MCF 10A (cell line): ENCODE results near the gene PTPRN2. TPM values are rescaled to one million over a fixed set of nuclear protein-coding genes. Genes with fewer than 3 reads are reported as not detected.

Experiments used
- BruUV-seq: library from RNA; stranded (reverse); fragments of 400-500 nt; replicated peaks from 2 replicates; lab custom pipeline; 2021; lab: Mats Ljungman, UMichigan
- CTCF ChIA-PET: fragments of 300-600 bp; sonication (Branson Sonifier 250); formaldehyde crosslinking; extraction: SDS; loops from one replicate; lab custom pipeline; 2021; ENCODE audit warnings: antibody characterized with exemption, inconsistent platforms; lab: Yijun Ruan, JAX
- POLR2A ChIA-PET: fragments of 300-600, 350-650 bp; sonication (Branson Sonifier 250); formaldehyde crosslinking; extraction: SDS; loops from one replicate; lab custom pipeline; 2020; ENCODE audit warnings: antibody characterized with exemption, inconsistent platforms; lab: Yijun Ruan, JAX
- DNase-seq: peaks from one replicate; pipeline ENCODE4 v3.0.0-alpha.2; 2018; ENCODE audit not compliant: unreplicated experiment
- H3K27ac Mint-ChIP-seq: one replicate; pipeline ENCODE4 v1.8.0; 2022; ENCODE audit warnings: mild to moderate bottlenecking, low read depth, mixed read lengths; ENCODE audit not compliant: unreplicated experiment
- H3K27me3 Mint-ChIP-seq: one replicate; pipeline ENCODE4 v1.8.0; 2022; ENCODE audit warnings: mixed read lengths; ENCODE audit not compliant: insufficient read depth, unreplicated experiment
- H3K36me3 Mint-ChIP-seq: one replicate; pipeline ENCODE4 v1.8.0; 2022; ENCODE audit warnings: mild to moderate bottlenecking, moderate library complexity, mixed read lengths; ENCODE audit not compliant: insufficient read depth, unreplicated experiment
- H3K4me1 Mint-ChIP-seq: one replicate; pipeline ENCODE4 v1.8.0; 2022; ENCODE audit warnings: mixed read lengths; ENCODE audit not compliant: insufficient read depth, unreplicated experiment
- H3K4me3 Mint-ChIP-seq: one replicate; pipeline ENCODE4 v1.8.0; 2022; ENCODE audit warnings: mild to moderate bottlenecking, moderate library complexity, mixed read lengths; ENCODE audit not compliant: unreplicated experiment
- H3K9me3 Mint-ChIP-seq: one replicate; pipeline ENCODE4 v1.8.0; 2022; ENCODE audit warnings: mixed read lengths; ENCODE audit not compliant: unreplicated experiment
- CTCF ChIP-seq: fragments of 200-600 bp; IDR thresholded peaks from one replicate; pipeline ENCODE4 v1.8.0; 2022; ENCODE audit warnings: antibody characterized with exemption, mild to moderate bottlenecking; ENCODE audit not compliant: unreplicated experiment
- intact Hi-C: fragments of 100-400 bp; cut with micrococcal nuclease; formaldehyde crosslinking; loops from 2 replicates; pipeline ENCODE4 v1.14.1; 2022
- total RNA-seq: library from RNA; stranded (reverse); gene quantifications from 2 replicates; pipeline ENCODE4 v1.2.3, GENCODE V29; 2022

The PTPRN2 gene
- total RNA-seq, 1 experiment from 2014 or later: 4.5 TPM

GRCh38 chr7:157612664-157613561 is 974.7 kb downstream of the PTPRN2 start:
- Mint-ChIP-seq H3K4me1 (no peaks in the 10 kb centered on the region), H3K36me3 (no peaks in the 10 kb centered on the region), H3K27ac (no peak overlapping the region), H3K27me3 (no peaks in the 10 kb centered on the region), H3K4me3 (no peak overlapping the region), H3K9me3 (peaks cover 15% of the 10 kb centered on the region)
- intact Hi-C loops: no loop called here
- CTCF ChIA-PET: no interaction called here
- POLR2A ChIA-PET: interaction anchor here (0.9 kb wide), 1 partner anchor 11 kb away, joined by 3 read pairs; no protein-coding TSS in a partner anchor
- no peak for TF ChIP-seq CTCF
- no TSS peak for BruUV-seq
- no peak for DNase-seq

GRCh38 chr7:157612009-157612663 is 975.5 kb downstream of the PTPRN2 start:
- Mint-ChIP-seq H3K4me1 (no peaks in the 10 kb centered on the region), H3K9me3 (peaks cover 9% of the 10 kb centered on the region), H3K4me3 (no peak overlapping the region), H3K27me3 (no peaks in the 10 kb centered on the region), H3K27ac (no peak overlapping the region), H3K36me3 (no peaks in the 10 kb centered on the region)
- intact Hi-C loops: no loop called here
- DNase-seq: no peak
- ChIA-PET POLR2A (interaction anchor here (0.9 kb wide), 1 partner anchor 11 kb away, joined by 3 read pairs; no protein-coding TSS in a partner anchor), CTCF (no interaction called here)
- TF ChIP-seq CTCF: no peak
- no TSS peak for BruUV-seq

DNA sequence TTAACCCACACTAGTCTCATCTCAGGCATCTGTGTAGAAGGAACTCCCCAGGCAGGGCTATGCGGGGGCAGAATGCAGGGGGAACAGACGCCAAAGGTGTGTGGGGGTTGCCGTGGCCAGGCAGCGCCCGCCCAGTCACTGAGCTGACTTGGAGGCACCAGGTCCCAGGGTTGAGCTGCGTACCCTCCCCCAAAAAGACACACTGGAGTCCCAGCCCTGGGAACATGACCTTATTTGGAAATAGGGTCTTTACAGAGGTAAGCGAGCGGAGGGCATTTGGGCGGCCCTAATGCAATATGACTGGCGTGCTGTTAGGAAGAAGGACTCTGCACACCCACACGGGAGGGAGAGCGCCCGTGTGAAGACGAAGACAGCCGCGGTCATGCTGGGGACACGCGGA is 976.3 kb downstream of the PTPRN2 start:
- Mint-ChIP-seq H3K36me3 (no peaks in the 10 kb centered on the region), H3K27me3 (no peaks in the 10 kb centered on the region), H3K27ac (no peak overlapping the region), H3K4me1 (no peaks in the 10 kb centered on the region), H3K9me3 (peaks cover 16% of the 10 kb centered on the region), H3K4me3 (no peak overlapping the region)
- intact Hi-C loops: no loop called here
- no TSS peak for BruUV-seq
- POLR2A ChIA-PET: no interaction called here
- CTCF ChIA-PET: no interaction called here
- no peak for TF ChIP-seq CTCF
- DNase-seq: no peak

DNA sequence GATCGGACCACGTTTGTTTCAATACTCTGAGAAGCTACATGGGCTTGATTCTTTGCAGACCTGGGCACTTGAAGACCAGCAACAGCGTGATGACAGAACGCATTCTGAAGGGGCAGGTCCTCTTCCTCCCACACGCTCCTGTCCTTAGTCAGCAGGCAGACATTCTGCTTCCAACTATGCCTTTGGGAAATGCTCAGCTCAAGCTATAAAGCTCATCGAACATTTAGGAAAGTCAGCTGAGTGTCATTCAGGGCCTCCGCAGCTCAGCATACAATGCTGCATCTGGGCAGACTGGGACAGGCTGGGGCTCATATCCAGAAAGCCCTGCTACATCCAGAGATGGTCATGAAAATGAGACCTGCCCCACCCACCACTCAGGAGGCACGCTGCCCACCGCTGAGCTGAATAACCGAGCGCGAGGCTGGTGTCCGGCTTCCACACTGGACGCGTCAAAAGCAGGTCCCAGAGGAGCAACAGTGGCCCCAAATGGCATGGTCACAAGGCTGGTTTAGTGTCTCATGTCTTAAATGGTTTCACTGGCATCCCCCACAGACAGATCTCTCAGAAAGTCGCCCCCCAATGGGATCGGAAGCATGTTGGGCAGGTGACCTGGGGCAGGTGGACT is 976.8 kb downstream of the PTPRN2 start:
- no peak overlapping the region for H3K4me3 Mint-ChIP-seq
- ChIA-PET POLR2A (no interaction called here), CTCF (no interaction called here)
- H3K36me3 Mint-ChIP-seq: no peaks in the 10 kb centered on the region
- intact Hi-C loops: no loop called here
- peaks cover 16% of the 10 kb centered on the region for H3K9me3 Mint-ChIP-seq
- H3K27me3 Mint-ChIP-seq: no peaks in the 10 kb centered on the region
- H3K4me1 Mint-ChIP-seq: no peaks in the 10 kb centered on the region
- no TSS peak for BruUV-seq
- TF ChIP-seq CTCF: no peak
- H3K27ac Mint-ChIP-seq: no peak overlapping the region
- no peak for DNase-seq
